Tibial nerve (tissue), 4 donors: ENCODE data around the gene BEAN1. TPM values are rescaled to one million over a fixed set of nuclear protein-coding genes. Genes with fewer than 3 reads are reported as not detected.
"Not testable (repeated sequence)": the region's sequence is repeated elsewhere in the genome, so short reads cannot be mapped to it uniquely, and the experiment has no call there.

ENCODE experiments used
- DNase-seq, 2 donors: peaks; one replicate each; pipeline ENCODE4 v3.0.0-alpha.2; 2019; ENCODE audit warnings: low spot score in 2 of 2
- H3K27ac ChIP-seq, 4 donors: fragments of 200-600 bp; sonication (generic) in 3 of 4; one replicate each; pipeline ENCODE4 v1.5.1; 2017 to 2019; ENCODE audit warnings: mild to moderate bottlenecking in 1 of 4
- H3K27me3 ChIP-seq, 2 donors: fragments of 200-600 bp; sonication (generic) in 1 of 2; one replicate each; pipeline versions ENCODE4 v1.5.1 to v1.6.0; 2017 to 2019
- H3K36me3 ChIP-seq, 3 donors: fragments of 200-600 bp; sonication (generic); one replicate each; pipeline ENCODE4 v1.5.1; 2018 to 2019
- H3K4me1 ChIP-seq, 4 donors: fragments of 200-600 bp; sonication (generic) in 3 of 4; one replicate each; pipeline ENCODE4 v1.5.1; 2017 to 2019
- H3K4me3 ChIP-seq, 4 donors: fragments of 200-600 bp; sonication (generic) in 3 of 4; one replicate each; pipeline ENCODE4 v1.5.1; 2017 to 2019; ENCODE audit warnings: mild to moderate bottlenecking in 1 of 4, moderate library complexity in 1 of 4
- H3K9me3 ChIP-seq, 4 donors: fragments of 200-600 bp; sonication (generic) in 3 of 4; one replicate each; pipeline ENCODE4 v1.5.1; 2017 to 2019
- EP300 ChIP-seq, 2 donors: sonication (generic); formaldehyde crosslinking; IDR thresholded peaks; one replicate each; pipeline ENCODE4 v1.6.1; 2017; ENCODE audit warnings: antibody characterized with exemption in 2 of 2, mild to moderate bottlenecking in 1 of 2
- POLR2A ChIP-seq, 2 donors: fragments of 450-650 bp; IDR thresholded peaks; one replicate each; pipeline ENCODE4 v1.6.1; 2017; ENCODE audit warnings: antibody characterized with exemption in 2 of 2, mild to moderate bottlenecking in 2 of 2, moderate library complexity in 2 of 2
- WGBS, 2 donors: methylation state at CpG; one replicate each; pipeline ENCODE4 v1.1.5; 2018; 5-methylcytosine and 5-hydroxymethylcytosine counted together
- total RNA-seq, 4 donors: library from RNA; depleted of rRNA; stranded (reverse); fragments of >200 nt; gene quantifications; one replicate each; pipeline ENCODE4 v1.1.0, GENCODE V29; 2016
- TF ChIP-seq, protein P1 (sequence below), 5 experiments: fragments of 200-600 bp in 3 of 5; fragments of 450-650 bp in 2 of 5; sonication (generic) in 3 of 5; IDR thresholded peaks; one replicate each; pipeline ENCODE4 v1.5.1; 2016 to 2019; ENCODE audit warnings: antibody characterized with exemption in 5 of 5, mild to moderate bottlenecking in 3 of 5, moderate library complexity in 2 of 5

Gene BEAN1
- total RNA-seq, 4 donors from 2014 or later = 0.21 to 1.4 (median 0.30) TPM; not detected in 1

- Histone ChIP-seq H3K4me1 (no peaks in the 10 kb centered on the region), H3K27ac (no peak overlapping the region), H3K27me3 (peaks cover 0 to 30% of the 10 kb centered on the region in 2 donors), H3K4me3 (no peak overlapping the region), H3K36me3 (no peaks in the 10 kb centered on the region), H3K9me3 (peaks cover 0 to 1% (median 0%) of the 10 kb centered on the region in 4 donors)
- no peak for TF ChIP-seq EP300 (IDR thresholded peaks at IDR 0.05)
- DNase-seq = no peak
- 78 to 90% methylated on average over 5 of the region's 5 CpGs for WGBS, 2 donors
These were observed 31.2 kb downstream of the BEAN1 start for GRCh38 chr16:66458292-66458691.

DNA sequence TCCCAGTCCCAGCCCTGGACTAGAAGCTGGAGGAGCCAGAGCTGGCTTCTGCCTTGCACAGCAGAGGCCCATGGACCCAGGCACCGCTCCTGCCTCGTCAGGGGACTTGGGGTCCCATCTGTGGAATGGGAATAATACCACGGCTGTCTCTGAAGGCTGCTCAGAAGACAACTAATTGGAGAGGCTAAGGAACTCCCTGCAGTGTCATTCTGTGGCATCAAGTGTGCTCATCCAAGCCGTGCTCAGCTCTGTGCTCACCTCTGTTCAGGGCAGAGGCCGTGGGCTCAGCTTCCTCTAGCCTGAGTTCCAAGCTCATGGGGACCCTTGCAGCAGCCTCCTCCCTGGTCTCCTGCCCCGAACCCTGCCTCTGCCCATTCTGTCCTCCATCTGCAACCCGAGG lies 31.8 kb downstream of the BEAN1 start:
- Histone ChIP-seq H3K36me3 (no peaks in the 10 kb centered on the region), H3K4me1 (no peaks in the 10 kb centered on the region), H3K27ac (no peak overlapping the region), H3K4me3 (no peak overlapping the region), H3K9me3 (peaks cover 0 to 2% (median 0%) of the 10 kb centered on the region in 4 donors), H3K27me3 (peaks cover 0 to 30% of the 10 kb centered on the region in 2 donors)
- TF ChIP-seq POLR2A (IDR thresholded peaks at IDR 0.05) = no peak
- TF ChIP-seq, protein P1, sequence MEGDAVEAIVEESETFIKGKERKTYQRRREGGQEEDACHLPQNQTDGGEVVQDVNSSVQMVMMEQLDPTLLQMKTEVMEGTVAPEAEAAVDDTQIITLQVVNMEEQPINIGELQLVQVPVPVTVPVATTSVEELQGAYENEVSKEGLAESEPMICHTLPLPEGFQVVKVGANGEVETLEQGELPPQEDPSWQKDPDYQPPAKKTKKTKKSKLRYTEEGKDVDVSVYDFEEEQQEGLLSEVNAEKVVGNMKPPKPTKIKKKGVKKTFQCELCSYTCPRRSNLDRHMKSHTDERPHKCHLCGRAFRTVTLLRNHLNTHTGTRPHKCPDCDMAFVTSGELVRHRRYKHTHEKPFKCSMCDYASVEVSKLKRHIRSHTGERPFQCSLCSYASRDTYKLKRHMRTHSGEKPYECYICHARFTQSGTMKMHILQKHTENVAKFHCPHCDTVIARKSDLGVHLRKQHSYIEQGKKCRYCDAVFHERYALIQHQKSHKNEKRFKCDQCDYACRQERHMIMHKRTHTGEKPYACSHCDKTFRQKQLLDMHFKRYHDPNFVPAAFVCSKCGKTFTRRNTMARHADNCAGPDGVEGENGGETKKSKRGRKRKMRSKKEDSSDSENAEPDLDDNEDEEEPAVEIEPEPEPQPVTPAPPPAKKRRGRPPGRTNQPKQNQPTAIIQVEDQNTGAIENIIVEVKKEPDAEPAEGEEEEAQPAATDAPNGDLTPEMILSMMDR (IDR thresholded peaks at IDR 0.05) = no peak
- TF ChIP-seq EP300 (IDR thresholded peaks at IDR 0.05) = no peak
- no peak for DNase-seq
- WGBS, 2 donors = 53 to 73% methylated on average over 3 to 7 of the region's 7 CpGs

DNA sequence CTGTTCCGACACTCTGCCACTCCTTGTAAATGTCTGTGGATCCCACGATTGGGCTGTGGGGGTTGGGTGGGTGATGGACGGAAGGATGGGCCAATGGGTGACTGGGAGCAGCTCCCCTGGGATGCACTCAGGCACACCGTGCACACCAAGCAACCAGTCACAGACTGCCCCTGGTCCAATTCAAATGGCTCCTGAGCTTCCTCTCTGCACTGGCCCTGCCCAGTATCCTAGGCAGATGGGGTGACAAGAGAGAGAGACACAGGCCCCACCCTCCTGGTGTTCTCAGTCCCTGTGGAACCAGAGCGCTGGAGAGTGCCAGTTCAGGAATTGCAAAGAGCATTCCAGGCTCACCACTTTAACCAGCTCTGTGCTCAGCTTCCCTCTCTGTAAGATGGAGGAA lies 32.8 kb downstream of the BEAN1 start:
- Histone ChIP-seq H3K4me1 (no peaks in the 10 kb centered on the region), H3K36me3 (no peaks in the 10 kb centered on the region), H3K27me3 (peaks cover 0 to 30% of the 10 kb centered on the region in 2 donors), H3K4me3 (no peak overlapping the region), H3K27ac (no peak overlapping the region), H3K9me3 (peaks cover 0 to 2% (median 0%) of the 10 kb centered on the region in 4 donors)
- TF ChIP-seq POLR2A (IDR thresholded peaks at IDR 0.05) (no peak), EP300 (IDR thresholded peaks at IDR 0.05) (no peak)
- no peak for DNase-seq
- 34 to 54% methylated on average over 5 of the region's 5 CpGs for WGBS, 2 donors

- peaks cover 0 to 30% of the 10 kb centered on the region in 2 donors for H3K27me3 ChIP-seq
These were observed 33.6 kb downstream of the BEAN1 start for GRCh38 chr16:66460703-66461102.

DNA sequence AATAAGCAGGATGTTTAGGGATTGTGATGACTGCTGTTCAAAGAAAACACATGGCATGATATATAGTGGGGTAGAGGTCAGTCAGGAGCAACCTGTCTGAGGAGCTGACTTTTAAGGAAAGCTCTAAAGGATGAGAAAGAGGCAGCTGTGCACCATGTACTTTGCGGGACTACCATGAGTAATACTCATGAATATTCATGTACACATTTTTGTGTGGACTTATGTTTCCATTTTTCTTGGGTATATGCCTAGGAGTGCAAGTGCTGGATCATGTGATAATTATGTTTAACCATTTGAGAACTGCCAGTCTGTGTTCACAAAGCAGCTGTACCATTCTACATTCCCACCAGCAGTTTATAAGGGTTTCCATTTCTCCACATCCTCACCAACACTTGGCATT lies 35.8 kb downstream of the BEAN1 start:
- no peak for TF ChIP-seq EP300 (IDR thresholded peaks at IDR 0.05)
- TF ChIP-seq, protein P1 (IDR thresholded peaks at IDR 0.05) = no peak
- no peak for TF ChIP-seq POLR2A (IDR thresholded peaks at IDR 0.05)
- Histone ChIP-seq H3K4me1 (no peaks in the 10 kb centered on the region), H3K27me3 (peaks cover 0 to 26% of the 10 kb centered on the region in 2 donors), H3K36me3 (no peaks in the 10 kb centered on the region), H3K9me3 (peaks cover 0 to 7% (median 3%) of the 10 kb centered on the region in 4 donors), H3K27ac (no peak overlapping the region), H3K4me3 (no peak overlapping the region)
- DNase-seq = no peak
- 15 to 29% methylated on average over 1 of the region's 1 CpG for WGBS, 2 donors

More at GRCh38 chr16:66460703-66461102, 33.6 kb downstream of the BEAN1 start:
- Histone ChIP-seq H3K36me3 (no peaks in the 10 kb centered on the region), H3K4me3 (no peak overlapping the region), H3K9me3 (peaks cover 0 to 2% (median 0%) of the 10 kb centered on the region in 4 donors), H3K27ac (no peak overlapping the region), H3K4me1 (no peaks in the 10 kb centered on the region)
- TF ChIP-seq EP300 (IDR thresholded peaks at IDR 0.05) (no peak), POLR2A (IDR thresholded peaks at IDR 0.05) (no peak)
- no peak for DNase-seq
- WGBS, 2 donors = 74 to 100% methylated on average over 1 of the region's 1 CpG

GRCh38 chr16:66465946-66466345 lies 38.9 kb downstream of the BEAN1 start:
- not testable (repeated sequence) for H3K27me3 ChIP-seq, H3K9me3 ChIP-seq, H3K4me1 ChIP-seq, H3K27ac ChIP-seq, H3K4me3 ChIP-seq, DNase-seq
- peaks cover 0 to 12% (median 0%) of the 10 kb centered on the region in 3 donors for H3K36me3 ChIP-seq
- 95 to 97% methylated on average over 6 of the region's 6 CpGs for WGBS, 2 donors

- not testable (repeated sequence) for H3K4me3 ChIP-seq, DNase-seq, H3K4me1 ChIP-seq, H3K27ac ChIP-seq, H3K27me3 ChIP-seq, H3K9me3 ChIP-seq
- WGBS, 2 donors = 90 to 91% methylated on average over 6 of the region's 6 CpGs
- H3K36me3 ChIP-seq = peaks cover 0 to 17% (median 0%) of the 10 kb centered on the region in 3 donors
These were observed 39.5 kb downstream of the BEAN1 start for GRCh38 chr16:66466636-66467035.

DNA sequence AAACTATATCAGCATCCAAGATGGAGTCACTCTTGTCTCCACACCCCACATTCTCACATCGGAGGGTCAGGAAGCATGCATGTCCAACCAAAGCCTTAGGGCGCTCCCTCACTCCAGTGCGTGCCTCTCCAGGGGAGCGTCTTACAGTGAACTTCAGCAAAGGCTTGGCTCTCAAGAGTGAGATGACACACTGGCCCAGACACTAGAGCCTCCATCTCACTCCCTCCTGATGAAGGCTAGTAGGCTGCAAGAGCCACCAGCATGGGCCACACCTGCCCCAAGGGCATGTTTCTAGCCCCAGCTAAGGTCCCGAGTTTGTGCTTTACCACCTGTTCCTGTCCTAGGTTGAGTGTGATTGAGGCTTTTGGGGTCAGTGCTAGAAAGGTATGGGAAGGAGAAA lies 40.5 kb downstream of the BEAN1 start:
- WGBS, 2 donors = 88 to 91% methylated on average over 5 of the region's 5 CpGs

More for the DNA sequence above, 40.5 kb downstream of the BEAN1 start:
- H3K9me3 ChIP-seq = peaks cover 0 to 7% (median 3%) of the 10 kb centered on the region in 4 donors
- no peak overlapping the region for H3K27ac ChIP-seq
- no peaks in the 10 kb centered on the region for H3K27me3 ChIP-seq
- peaks cover 0 to 22% (median 0%) of the 10 kb centered on the region in 3 donors for H3K36me3 ChIP-seq
- no peaks in the 10 kb centered on the region for H3K4me1 ChIP-seq
- H3K4me3 ChIP-seq = no peak overlapping the region
- no peak for DNase-seq
- TF ChIP-seq, protein P1 (IDR thresholded peaks at IDR 0.05) = no peak
- no peak for TF ChIP-seq POLR2A (IDR thresholded peaks at IDR 0.05)
- TF ChIP-seq EP300 (IDR thresholded peaks at IDR 0.05) = no peak
